Activated T-cell treated with anti-CD3 and anti-CD28 coated beads, Interleukin-2, amount 50 U/mL, for 24 hours (primary cell): ENCODE data around the gene FUT8.
"Not testable (repeated sequence)": the region's sequence is repeated elsewhere in the genome, so short reads cannot be mapped to it uniquely, and the experiment has no call there.

Experiments
- DNase-seq: peaks from one replicate; pipeline ENCODE4 v3.0.0-alpha.2; 2020
- H3K27ac Mint-ChIP-seq: 2 replicates; pipeline ENCODE4 v1.8.0; 2020; ENCODE audit warnings: mild to moderate bottlenecking, mixed read lengths
- H3K27me3 Mint-ChIP-seq: 2 replicates; pipeline ENCODE4 v1.8.0; 2020; ENCODE audit warnings: mixed read lengths
- H3K36me3 Mint-ChIP-seq: 2 replicates; pipeline ENCODE4 v1.8.0; 2020; ENCODE audit warnings: low read depth, mixed read lengths
- H3K4me1 Mint-ChIP-seq: 2 replicates; pipeline ENCODE4 v1.8.0; 2020; ENCODE audit warnings: low read depth, mixed read lengths
- H3K4me3 Mint-ChIP-seq: 2 replicates; pipeline ENCODE4 v1.8.0; 2020; ENCODE audit warnings: mild to moderate bottlenecking, moderate library complexity, mixed read lengths
- H3K9me3 Mint-ChIP-seq: 2 replicates; pipeline ENCODE4 v1.8.0; 2020; ENCODE audit warnings: mixed read lengths

Gene FUT8

DNA sequence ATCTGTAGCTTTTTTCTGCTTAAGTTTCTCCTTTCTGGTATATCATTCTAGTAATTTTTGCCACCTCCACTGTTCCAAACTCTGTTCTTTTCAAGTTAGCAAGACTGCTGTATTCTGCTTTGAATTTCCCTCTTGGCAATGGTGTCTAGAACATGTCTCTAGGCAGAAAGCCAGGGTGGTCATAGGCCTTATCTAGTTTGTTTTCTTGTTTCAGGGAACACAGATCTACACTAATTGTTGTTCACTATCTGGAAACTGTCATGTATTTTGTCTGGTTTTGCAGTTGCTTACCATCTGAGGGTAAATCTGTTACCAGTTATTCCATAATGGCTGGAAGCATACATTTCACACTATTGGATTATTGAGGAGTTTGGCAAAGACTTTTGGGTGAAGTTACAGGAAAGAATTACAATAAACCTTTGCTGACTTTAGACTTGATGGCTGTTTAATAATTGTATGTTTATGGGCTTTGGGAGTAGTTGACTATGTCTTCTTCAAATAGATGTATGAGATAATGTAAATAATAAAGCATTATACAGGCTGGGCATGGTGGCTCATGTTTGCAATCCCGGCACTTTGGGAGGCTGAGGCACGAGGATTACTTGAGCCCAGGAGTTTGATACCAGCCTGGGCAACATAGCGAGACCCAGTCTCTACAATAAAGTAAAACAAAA lies 41.4 kb downstream of the FUT8 start:
- no peak for DNase-seq
- Mint-ChIP-seq H3K4me1 (peaks cover 44% of the 10 kb centered on the region), H3K36me3 (peaks cover 85% of the 10 kb centered on the region), H3K4me3 (no peak overlapping the region), H3K9me3 (peaks cover 18% of the 10 kb centered on the region), H3K27ac (no peak overlapping the region), H3K27me3 (no peaks in the 10 kb centered on the region)

DNA sequence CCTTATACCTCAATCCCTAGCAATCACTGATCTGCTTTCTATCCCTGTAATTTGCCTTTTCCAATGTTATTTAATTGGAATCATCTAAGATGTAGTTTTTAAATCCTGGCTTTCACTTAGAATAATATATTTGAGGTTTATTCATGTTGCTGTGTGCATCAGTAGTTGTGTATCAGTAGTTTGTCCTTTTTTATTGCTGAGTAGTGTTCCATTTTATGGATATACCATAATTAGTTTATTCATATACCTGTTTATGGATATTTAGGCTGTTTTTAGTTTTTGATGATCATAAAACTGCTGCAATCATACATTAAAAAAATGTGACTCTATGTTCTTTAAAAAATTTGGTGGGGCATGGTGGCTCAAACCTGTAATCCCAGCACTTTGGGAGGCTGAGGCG lies 43.7 kb downstream of the FUT8 start:
- peaks cover 83% of the 10 kb centered on the region for H3K36me3 Mint-ChIP-seq
- no peak overlapping the region for H3K4me3 Mint-ChIP-seq
- peaks cover 16% of the 10 kb centered on the region for H3K9me3 Mint-ChIP-seq
- no peak for DNase-seq
- no peaks in the 10 kb centered on the region for H3K27me3 Mint-ChIP-seq
- no peak overlapping the region for H3K27ac Mint-ChIP-seq
- peaks cover 53% of the 10 kb centered on the region for H3K4me1 Mint-ChIP-seq

DNA sequence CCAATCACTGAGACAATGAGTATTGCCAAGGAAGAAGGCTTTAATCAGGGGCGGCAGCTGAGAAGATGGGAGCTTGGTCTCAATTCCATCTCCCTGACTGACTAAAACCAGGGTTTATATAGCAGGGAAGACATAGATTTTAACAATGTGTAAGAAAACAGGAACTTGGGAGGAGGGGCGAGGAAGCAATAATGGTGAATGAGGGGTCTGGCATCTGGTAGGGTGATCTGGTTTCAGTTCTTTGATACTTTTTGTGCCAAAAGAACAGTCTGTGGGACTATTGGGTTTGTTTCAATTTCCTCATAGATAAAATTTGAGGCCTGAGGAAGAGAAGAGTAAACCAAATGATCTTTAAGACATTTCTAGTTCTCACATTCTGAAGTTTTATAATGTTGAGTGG lies 49.2 kb downstream of the FUT8 start:
- peaks cover 63% of the 10 kb centered on the region for H3K4me1 Mint-ChIP-seq
- DNase-seq: no peak
- peaks cover 4% of the 10 kb centered on the region for H3K9me3 Mint-ChIP-seq
- H3K27ac Mint-ChIP-seq: peak overlapping the region; percentile 81
- H3K36me3 Mint-ChIP-seq: peaks cover 75% of the 10 kb centered on the region
- H3K27me3 Mint-ChIP-seq: no peaks in the 10 kb centered on the region
- H3K4me3 Mint-ChIP-seq: peak overlapping the region; percentile 2

DNA sequence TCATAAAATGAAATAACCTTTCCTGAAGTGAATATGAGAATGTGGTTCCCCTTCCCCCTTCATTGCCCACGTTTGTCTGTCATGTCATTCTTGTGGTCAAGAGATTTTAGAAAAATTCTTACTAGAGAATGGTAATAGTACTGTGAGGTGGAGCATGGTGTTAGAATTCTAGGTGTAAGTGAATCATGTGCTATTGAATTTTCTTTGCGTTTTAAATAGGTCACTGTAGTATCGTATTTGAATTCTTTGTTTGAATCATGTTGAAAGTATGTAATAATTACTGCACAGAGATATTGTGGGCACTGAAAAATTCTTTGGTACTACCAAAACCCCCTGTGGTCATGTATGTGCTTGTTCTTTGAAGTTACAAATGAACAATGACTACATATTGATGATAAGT lies 49.9 kb downstream of the FUT8 start:
- DNase-seq: no peak
- H3K4me1 Mint-ChIP-seq: peaks cover 60% of the 10 kb centered on the region

DNA sequence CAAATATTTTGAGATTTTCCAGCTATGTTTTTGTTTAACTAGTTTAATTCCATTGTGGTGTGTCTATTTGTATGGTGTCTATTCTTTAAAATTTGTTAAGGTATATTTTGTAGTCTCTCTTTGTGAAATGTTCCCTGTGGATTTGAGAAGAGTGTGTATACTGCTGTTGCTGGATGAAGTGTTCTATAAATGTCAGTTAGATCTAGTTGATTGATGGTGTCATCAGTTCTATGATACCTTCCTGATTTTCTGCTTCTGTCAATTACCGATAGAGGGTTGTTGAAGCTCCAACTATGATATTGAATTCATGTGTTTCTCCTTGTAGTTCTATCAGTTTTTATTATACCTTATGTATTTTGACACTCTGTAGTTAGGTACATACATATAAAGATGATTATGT lies 53.1 kb downstream of the FUT8 start:
- DNase-seq: no peak
- no peak overlapping the region for H3K27ac Mint-ChIP-seq
- H3K4me1 Mint-ChIP-seq: peaks cover 62% of the 10 kb centered on the region
- H3K27me3 Mint-ChIP-seq: no peaks in the 10 kb centered on the region
- no peaks in the 10 kb centered on the region for H3K9me3 Mint-ChIP-seq
- no peak overlapping the region for H3K4me3 Mint-ChIP-seq
- peaks cover 64% of the 10 kb centered on the region for H3K36me3 Mint-ChIP-seq

More for the DNA sequence above, 49.9 kb downstream of the FUT8 start:
- Mint-ChIP-seq H3K36me3 (peaks cover 72% of the 10 kb centered on the region), H3K9me3 (peaks cover under 1% of the 10 kb centered on the region), H3K27me3 (no peaks in the 10 kb centered on the region), H3K27ac (peak overlapping the region; percentile 81), H3K4me3 (no peak overlapping the region)

DNA sequence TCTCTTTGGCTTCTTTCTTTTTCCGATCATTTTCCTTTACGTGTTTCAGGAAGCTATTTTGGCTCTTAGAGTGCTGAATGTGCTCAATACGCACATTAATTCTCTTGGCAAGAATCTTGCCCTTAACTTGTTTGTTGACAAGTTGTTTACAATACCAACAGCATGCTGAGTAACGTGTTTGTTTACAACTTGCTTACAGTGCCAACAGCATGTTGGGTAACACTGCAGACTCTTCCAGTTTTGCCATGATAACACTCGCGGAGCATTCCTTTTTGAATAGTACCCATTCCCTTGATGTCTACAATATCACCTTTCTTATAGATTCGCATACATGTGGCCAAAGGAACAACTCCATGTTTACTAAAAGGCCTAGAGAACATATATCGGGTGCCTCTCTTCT lies 55.4 kb downstream of the FUT8 start:
- H3K27me3 Mint-ChIP-seq, H3K9me3 Mint-ChIP-seq, DNase-seq, H3K4me3 Mint-ChIP-seq: not testable (repeated sequence)
- Mint-ChIP-seq H3K4me1 (peaks cover 57% of the 10 kb centered on the region), H3K27ac (peak overlapping the region; percentile 15), H3K36me3 (peaks cover 55% of the 10 kb centered on the region)

DNA sequence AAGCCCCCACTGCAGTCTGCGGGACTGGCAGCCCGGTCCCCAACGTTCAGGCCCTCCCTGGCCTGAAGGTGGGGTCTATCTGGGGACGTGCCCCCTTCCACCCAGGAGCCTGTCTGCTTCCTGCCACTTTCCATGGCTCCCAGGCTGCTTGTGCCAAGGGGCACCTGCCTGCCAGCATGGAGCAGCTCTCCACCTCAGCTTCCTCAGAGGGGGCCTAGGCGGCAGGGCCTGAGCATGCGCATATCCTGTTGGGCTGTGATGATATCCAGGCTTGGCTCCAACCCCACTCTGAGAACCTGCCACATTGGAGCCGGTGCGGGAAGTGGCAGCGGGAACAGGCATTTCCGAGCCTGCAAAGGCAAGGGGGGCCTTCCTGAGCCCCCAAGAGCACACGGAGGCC lies 57.4 kb downstream of the FUT8 start:
- no peak for DNase-seq
- Mint-ChIP-seq H3K4me1 (peaks cover 48% of the 10 kb centered on the region), H3K27me3 (no peaks in the 10 kb centered on the region), H3K27ac (no peak overlapping the region), H3K9me3 (no peaks in the 10 kb centered on the region), H3K36me3 (peaks cover 50% of the 10 kb centered on the region), H3K4me3 (no peak overlapping the region)

DNA sequence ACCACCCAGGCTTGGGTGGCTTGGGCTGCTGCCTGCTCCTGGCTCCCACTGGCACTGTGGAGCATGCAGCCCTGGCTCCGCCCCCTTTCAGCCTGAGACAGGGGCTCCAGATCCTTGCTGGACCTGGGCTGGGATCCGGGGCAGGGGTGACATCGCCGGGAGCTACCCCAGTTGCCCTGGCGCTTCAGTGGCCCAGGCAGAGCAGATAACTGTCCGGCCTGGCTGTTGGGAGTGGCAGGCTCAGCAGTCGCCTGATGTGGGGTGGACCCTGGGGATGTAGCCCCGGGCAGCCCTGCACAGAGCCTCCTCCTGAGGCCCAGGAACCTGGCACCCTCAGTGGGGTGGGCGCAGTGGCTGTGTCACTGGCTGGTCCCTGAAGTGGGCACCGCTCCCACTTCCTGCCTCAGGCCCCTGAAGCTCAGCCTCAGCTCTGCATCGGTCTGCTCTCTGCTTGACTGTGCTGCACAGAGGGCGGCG lies 57.9 kb downstream of the FUT8 start:
- H3K27ac Mint-ChIP-seq: no peak overlapping the region
- no peak for DNase-seq
- peaks cover 50% of the 10 kb centered on the region for H3K36me3 Mint-ChIP-seq
- no peaks in the 10 kb centered on the region for H3K27me3 Mint-ChIP-seq
- peaks cover 51% of the 10 kb centered on the region for H3K4me1 Mint-ChIP-seq
- no peaks in the 10 kb centered on the region for H3K9me3 Mint-ChIP-seq
- H3K4me3 Mint-ChIP-seq: no peak overlapping the region

DNA sequence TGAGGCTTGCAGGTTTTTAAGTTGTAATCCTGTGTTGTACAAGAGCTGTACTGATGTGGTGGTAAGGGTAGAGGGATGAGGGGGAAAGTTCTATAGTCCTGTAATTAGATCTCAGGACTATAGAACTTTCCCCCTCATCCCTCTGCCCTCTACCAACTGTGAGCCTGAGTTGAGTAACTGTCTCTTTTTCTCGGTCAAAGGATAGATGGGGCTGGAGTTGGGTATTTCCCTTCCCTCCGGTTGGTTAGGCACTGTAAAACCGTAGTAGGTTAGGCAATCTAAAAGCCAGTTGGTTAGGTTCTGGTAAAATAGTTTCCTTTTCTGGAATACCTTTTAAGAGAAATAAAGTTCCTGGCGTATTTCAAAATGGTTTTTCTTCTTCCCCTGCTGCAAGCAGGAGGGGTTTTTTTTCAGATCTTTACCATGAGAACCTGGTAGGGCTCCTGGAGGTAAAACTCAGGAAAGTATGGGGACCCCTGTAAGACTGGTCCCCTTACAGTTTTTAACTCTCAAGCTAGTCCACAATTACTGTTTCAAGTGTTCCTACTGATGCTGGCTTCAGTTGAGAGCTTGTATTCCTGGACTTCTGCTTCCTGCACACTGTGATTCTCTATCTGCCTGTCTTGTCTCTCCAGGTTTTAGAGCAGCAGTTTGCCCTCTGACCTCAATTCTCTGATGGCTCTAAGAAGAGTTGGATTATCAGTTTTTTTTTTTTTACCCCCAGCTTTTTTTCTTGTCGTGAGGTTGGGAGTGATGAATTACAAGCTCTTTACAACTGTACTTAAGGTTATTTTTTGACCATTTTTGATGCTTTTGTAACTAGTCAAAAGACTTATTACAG lies 58.7 kb downstream of the FUT8 start:
- Mint-ChIP-seq H3K4me3 (no peak overlapping the region), H3K9me3 (no peaks in the 10 kb centered on the region), H3K27me3 (no peaks in the 10 kb centered on the region), H3K27ac (peak overlapping the region; percentile 55), H3K36me3 (peaks cover 48% of the 10 kb centered on the region), H3K4me1 (peaks cover 56% of the 10 kb centered on the region)
- no peak for DNase-seq

DNA sequence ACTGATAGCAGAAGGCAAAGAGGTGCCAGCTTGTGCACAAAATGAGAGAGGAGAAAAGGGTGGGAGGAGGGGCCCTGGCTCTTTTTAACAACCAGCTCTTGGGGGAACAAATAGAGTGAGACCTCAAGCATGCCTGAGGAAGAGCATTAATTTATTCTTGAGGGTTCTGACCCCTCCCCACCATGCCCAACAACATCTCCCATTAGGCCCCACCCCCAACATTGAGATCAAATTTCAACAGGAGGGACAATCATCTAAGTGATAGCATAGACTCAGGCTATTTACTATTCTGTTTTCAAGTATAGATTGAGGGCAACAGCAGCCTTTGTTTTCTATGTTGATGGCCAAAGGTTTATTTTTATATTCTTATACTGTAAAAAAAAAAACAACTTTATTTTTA lies 59.7 kb downstream of the FUT8 start:
- no peak overlapping the region for H3K27ac Mint-ChIP-seq
- H3K27me3 Mint-ChIP-seq: no peaks in the 10 kb centered on the region
- no peak for DNase-seq
- peaks cover 65% of the 10 kb centered on the region for H3K4me1 Mint-ChIP-seq
- no peaks in the 10 kb centered on the region for H3K9me3 Mint-ChIP-seq
- no peak overlapping the region for H3K4me3 Mint-ChIP-seq
- peaks cover 43% of the 10 kb centered on the region for H3K36me3 Mint-ChIP-seq

DNA sequence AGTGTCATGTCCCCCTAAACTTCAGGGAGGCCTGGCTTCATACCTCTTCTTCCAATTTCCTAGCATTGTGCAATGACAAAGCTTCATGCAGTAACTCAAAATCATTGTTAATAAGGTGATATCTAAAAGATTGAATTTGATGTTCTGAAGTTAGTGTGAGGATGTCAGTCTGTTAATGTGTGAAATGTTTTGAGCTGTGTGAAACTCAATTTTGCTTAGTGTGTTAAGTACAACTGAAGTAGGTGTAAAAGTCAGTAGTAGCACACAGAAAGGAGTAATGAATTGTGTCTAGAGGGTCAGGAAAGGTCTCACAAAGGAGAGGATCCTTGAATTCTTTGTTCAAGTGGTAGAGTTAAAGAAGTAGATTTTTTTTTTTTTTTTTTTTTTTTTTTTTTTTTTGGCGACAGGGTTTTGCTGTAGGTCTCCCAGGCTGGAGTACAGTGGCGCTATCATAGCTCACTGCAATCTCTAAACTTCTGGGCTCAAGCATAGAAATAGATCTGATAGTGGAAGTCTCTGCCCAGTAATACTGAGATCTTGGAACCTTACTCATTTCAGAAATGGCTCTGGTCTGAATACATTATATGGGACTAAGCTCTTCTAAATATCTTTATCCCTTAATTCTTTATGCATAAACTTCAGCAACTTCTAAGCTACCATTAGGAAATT lies 63.9 kb downstream of the FUT8 start:
- no peak for DNase-seq
- H3K27me3 Mint-ChIP-seq: no peaks in the 10 kb centered on the region
- peaks cover 75% of the 10 kb centered on the region for H3K4me1 Mint-ChIP-seq
- peak overlapping the region; percentile 42 for H3K27ac Mint-ChIP-seq
- peaks cover 47% of the 10 kb centered on the region for H3K36me3 Mint-ChIP-seq
- H3K9me3 Mint-ChIP-seq: no peaks in the 10 kb centered on the region
- no peak overlapping the region for H3K4me3 Mint-ChIP-seq

DNA sequence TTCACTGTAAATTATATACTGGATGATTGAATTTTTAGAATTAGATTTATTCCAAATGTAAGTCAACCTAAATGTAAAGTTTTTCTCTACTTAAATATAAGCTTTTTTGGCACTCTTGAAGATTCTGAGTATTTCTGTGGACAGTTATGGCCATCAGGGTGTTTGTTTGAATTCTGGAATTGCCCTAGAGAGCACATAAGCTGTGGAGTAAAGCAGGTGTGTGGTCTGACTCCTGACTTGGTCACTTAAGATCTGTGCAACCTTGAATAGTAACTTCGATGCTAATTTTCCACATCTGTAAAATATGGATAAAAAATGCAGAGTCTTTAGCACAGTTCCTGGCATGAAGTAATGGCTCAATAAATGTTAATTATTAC lies 64.4 kb downstream of the FUT8 start:
- no peaks in the 10 kb centered on the region for H3K27me3 Mint-ChIP-seq
- DNase-seq: no peak
- H3K4me3 Mint-ChIP-seq: no peak overlapping the region
- peaks cover 46% of the 10 kb centered on the region for H3K36me3 Mint-ChIP-seq
- H3K27ac Mint-ChIP-seq: no peak overlapping the region
- H3K4me1 Mint-ChIP-seq: peaks cover 75% of the 10 kb centered on the region
- H3K9me3 Mint-ChIP-seq: no peaks in the 10 kb centered on the region

DNA sequence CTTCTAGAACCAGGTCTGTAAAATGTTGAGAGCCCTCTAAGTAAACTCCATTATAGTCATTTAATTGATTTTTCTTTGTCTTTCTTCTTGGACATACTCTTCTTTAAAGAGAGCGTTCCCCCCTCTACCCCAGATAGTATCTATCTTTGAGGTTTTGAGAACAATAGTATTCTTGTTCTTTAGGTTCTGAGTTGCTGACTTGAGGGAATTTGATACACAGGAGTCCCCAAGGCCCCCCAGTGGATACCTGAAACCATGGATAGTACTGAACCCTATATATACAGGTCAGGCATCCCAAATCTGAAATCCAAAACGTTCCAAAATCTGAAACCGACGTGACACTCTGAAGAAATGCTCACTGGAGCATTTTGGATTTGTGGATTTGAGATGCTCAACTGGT lies 65.5 kb downstream of the FUT8 start:
- Mint-ChIP-seq H3K9me3 (no peaks in the 10 kb centered on the region), H3K27me3 (no peaks in the 10 kb centered on the region), H3K36me3 (peaks cover 47% of the 10 kb centered on the region), H3K4me1 (peaks cover 82% of the 10 kb centered on the region), H3K4me3 (no peak overlapping the region), H3K27ac (peak overlapping the region; percentile 18)
- no peak for DNase-seq

DNA sequence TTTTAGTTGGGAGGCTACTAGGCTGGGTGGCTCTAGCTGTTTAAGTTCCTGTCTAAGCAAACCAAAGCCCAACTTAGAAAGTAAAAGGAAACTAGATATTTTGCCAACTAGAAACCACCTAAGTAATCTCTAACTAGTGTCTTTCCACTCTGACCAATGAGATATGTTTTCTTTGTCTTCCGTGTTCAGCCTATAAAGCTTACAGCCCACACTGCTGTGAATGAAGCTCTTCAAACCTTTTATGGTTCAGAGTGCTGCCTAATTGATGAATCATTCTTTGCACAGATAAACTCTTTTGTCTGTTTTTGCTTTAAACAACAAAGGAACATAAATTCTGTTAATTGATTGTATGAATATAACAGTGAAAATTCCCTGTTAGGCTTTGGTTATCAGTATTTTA lies 66.1 kb downstream of the FUT8 start:
- peaks cover 49% of the 10 kb centered on the region for H3K36me3 Mint-ChIP-seq
- H3K9me3 Mint-ChIP-seq: no peaks in the 10 kb centered on the region
- no peak overlapping the region for H3K4me3 Mint-ChIP-seq
- DNase-seq: no peak
- H3K4me1 Mint-ChIP-seq: peaks cover 86% of the 10 kb centered on the region
- peak overlapping the region; percentile 14 for H3K27ac Mint-ChIP-seq
- H3K27me3 Mint-ChIP-seq: no peaks in the 10 kb centered on the region

DNA sequence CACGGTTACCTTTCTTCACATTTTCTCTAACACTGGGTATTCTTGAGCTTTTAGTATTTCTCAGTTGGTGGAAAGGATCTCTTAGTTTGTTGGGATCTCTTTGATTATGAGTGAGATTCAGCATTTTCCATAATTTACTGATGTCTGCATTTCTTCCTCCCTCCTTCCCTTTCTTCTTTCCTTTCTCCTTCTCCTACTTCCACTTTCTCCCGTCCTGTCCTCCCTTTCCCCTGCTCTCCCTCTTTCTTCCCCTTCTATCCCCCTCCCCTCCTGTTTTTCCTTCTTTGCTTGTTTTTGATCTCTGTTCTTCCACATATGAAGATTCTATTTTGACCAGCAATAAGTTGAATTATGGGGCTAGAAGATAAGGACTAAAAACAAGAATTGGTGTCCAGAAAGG lies 66.9 kb downstream of the FUT8 start:
- no peak for DNase-seq
- H3K27me3 Mint-ChIP-seq: no peaks in the 10 kb centered on the region
- no peak overlapping the region for H3K4me3 Mint-ChIP-seq
- H3K36me3 Mint-ChIP-seq: peaks cover 49% of the 10 kb centered on the region
- peaks cover 89% of the 10 kb centered on the region for H3K4me1 Mint-ChIP-seq
- H3K9me3 Mint-ChIP-seq: no peaks in the 10 kb centered on the region
- peak overlapping the region; percentile 24 for H3K27ac Mint-ChIP-seq
